Gastrocnemius medialis (tissue), 4 donors: ENCODE measurements around the gene BDKRB2. TPM values are rescaled to one million over a fixed set of nuclear protein-coding genes. Genes with fewer than 3 reads are reported as not detected.
"Not testable (repeated sequence)": the region's sequence is repeated elsewhere in the genome, so short reads cannot be mapped to it uniquely, and the experiment has no call there.

Source experiments
- ATAC-seq, 2 donors: fragments of 150-250 bp; one replicate each; pipeline ENCODE4 v1.9.1; 2016
- DNase-seq, 2 donors: peaks; one replicate each; pipeline ENCODE4 v3.0.0-alpha.2; 2019
- H3K27ac ChIP-seq, 4 donors: fragments of 200-600 bp; sonication (generic); 1 replicate in 1 of 4; 2 replicates in 3 of 4; pipeline ENCODE4 v1.5.1; 2016 to 2018; ENCODE audit warnings: mild to moderate bottlenecking in 2 of 4, moderate library complexity in 1 of 4
- H3K27me3 ChIP-seq, 3 donors: fragments of 200-600 bp; sonication (generic) in 2 of 3; 1 replicate in 1 of 3; 2 replicates in 2 of 3; pipeline versions ENCODE4 v1.5.1 to v1.6.0; 2016 to 2019; ENCODE audit warnings: mild to moderate bottlenecking in 1 of 3, moderate library complexity in 1 of 3
- H3K36me3 ChIP-seq, 2 donors: fragments of 200-600 bp; sonication (generic) in 1 of 2; one replicate each; pipeline ENCODE4 v1.5.1; 2017 to 2018
- H3K4me1 ChIP-seq, 2 donors: fragments of 200-600 bp; sonication (generic) in 1 of 2; one replicate each; pipeline ENCODE4 v1.5.1; 2016 to 2017; ENCODE audit warnings: mild to moderate bottlenecking in 2 of 2
- H3K4me3 ChIP-seq, 4 donors: fragments of 200-600 bp; sonication (generic) in 3 of 4; 1 replicate in 1 of 4; 2 replicates in 3 of 4; pipeline ENCODE4 v1.5.1; 2016 to 2019; ENCODE audit warnings: mild to moderate bottlenecking in 2 of 4
- H3K9me3 ChIP-seq, 3 donors: fragments of 200-600 bp; sonication (generic) in 2 of 3; 1 replicate in 1 of 3; 2 replicates in 2 of 3; pipeline ENCODE4 v1.5.1; 2016 to 2019
- POLR2A ChIP-seq, 2 donors: fragments of 450-650 bp; IDR thresholded peaks; one replicate each; pipeline ENCODE4 v1.6.1; 2017; ENCODE audit warnings: antibody characterized with exemption in 2 of 2, mild to moderate bottlenecking in 2 of 2, moderate library complexity in 2 of 2
- in situ Hi-C, 4 donors: fragments of 200-750 bp; cut with MboI; loops; one replicate each; pipeline versions ENCODE4 v1.15.0 to v1.8.0; 2017; ENCODE audit warnings: low sequenced_read_pairs in 4 of 4
- intact Hi-C: fragments of 100-400 bp; cut with DNase I; formaldehyde crosslinking; loops from one replicate; pipeline ENCODE4 v1.15.1; 2023; ENCODE audit warnings: low total_unique reads
- total RNA-seq, 4 donors: library from RNA; depleted of rRNA; stranded (reverse); fragments of >200 nt; gene quantifications; one replicate each; pipeline versions ENCODE4 v1.1.0 to v1.2.3, GENCODE V29; 2016
- TF ChIP-seq, protein P1 (sequence below), 5 experiments: fragments of 450-650 bp in 3 of 5; fragments of 200-600 bp in 2 of 5; sonication (generic) in 2 of 5; IDR thresholded peaks in 4 of 5; conservative IDR thresholded peaks in 1 of 5; 1 replicate in 4 of 5; 2 replicates in 1 of 5; pipeline ENCODE4 v1.5.1; 2016 to 2019; ENCODE audit warnings: antibody characterized with exemption in 5 of 5, mild to moderate bottlenecking in 3 of 5, moderate library complexity in 3 of 5

Gene BDKRB2
- total RNA-seq, 4 donors from 2014 or later: 0.10 to 1.3 (median 0.89) TPM

DNA sequence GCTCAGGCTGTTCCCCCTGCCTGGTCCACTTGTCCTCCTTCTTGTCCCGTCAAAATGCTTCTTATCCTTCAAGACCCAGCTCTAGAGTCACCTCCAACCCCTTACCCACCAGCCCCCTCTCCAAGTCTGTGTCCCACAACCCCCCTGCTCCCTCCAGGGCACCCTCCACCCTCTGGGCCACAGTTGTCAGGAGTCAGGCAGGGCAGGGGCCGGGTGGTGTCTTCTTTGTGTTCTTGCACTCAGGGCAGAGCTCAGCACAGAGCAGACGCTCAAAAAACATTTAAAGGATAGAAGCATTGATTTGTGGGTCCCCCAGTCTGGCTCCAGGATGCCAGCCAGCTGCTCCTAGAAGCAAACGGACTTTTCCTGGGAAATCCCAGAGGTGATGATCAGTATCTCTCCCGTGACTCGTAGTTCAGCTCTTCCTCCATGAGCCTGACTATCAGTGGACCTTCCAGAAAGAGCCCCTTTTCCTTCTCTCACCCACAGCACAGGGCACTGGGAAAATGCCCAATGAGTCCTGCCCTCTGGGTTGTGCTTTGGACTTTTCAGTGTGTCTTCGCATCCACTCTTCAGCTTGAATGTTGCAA lies 34.1 kb downstream of the BDKRB2 start:
- no peaks in the 10 kb centered on the region for H3K36me3 ChIP-seq
- H3K9me3 ChIP-seq: no peaks in the 10 kb centered on the region
- H3K27ac ChIP-seq: no peak overlapping the region
- H3K4me3 ChIP-seq: no peak overlapping the region
- DNase-seq: no peak
- no peak for TF ChIP-seq POLR2A (IDR thresholded peaks at IDR 0.05)
- TF ChIP-seq, protein P1, sequence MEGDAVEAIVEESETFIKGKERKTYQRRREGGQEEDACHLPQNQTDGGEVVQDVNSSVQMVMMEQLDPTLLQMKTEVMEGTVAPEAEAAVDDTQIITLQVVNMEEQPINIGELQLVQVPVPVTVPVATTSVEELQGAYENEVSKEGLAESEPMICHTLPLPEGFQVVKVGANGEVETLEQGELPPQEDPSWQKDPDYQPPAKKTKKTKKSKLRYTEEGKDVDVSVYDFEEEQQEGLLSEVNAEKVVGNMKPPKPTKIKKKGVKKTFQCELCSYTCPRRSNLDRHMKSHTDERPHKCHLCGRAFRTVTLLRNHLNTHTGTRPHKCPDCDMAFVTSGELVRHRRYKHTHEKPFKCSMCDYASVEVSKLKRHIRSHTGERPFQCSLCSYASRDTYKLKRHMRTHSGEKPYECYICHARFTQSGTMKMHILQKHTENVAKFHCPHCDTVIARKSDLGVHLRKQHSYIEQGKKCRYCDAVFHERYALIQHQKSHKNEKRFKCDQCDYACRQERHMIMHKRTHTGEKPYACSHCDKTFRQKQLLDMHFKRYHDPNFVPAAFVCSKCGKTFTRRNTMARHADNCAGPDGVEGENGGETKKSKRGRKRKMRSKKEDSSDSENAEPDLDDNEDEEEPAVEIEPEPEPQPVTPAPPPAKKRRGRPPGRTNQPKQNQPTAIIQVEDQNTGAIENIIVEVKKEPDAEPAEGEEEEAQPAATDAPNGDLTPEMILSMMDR (IDR thresholded peaks at IDR 0.05 in 4 of 5, conservative IDR thresholded peaks at IDR 0.05 in 1 of 5): no peak
- in situ Hi-C loops (no loop called here), intact Hi-C loops (no loop called here)
- no peaks in the 10 kb centered on the region for H3K27me3 ChIP-seq
- no peak for ATAC-seq
- H3K4me1 ChIP-seq: no peaks in the 10 kb centered on the region

DNA sequence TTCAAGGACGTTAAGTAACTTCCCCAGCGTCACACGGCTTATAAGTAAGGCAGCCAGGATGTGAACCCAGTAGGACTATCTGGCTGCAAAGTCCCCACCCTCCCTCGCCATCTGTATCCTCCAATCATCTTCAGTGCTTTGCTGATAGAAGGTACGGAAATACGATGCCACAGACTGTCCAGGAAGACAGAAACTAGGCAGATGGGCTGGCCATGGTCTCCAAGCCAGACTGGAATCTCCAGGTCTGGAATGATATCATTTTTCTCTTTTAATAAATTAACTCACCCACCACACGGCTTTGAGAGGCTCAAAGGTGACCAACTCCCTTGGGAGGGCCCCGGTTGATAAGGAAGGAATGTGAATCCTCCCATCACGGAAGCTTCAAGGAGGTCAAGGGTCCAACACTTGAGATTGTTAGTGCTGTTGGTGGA lies 35.1 kb downstream of the BDKRB2 start:
- H3K9me3 ChIP-seq: no peaks in the 10 kb centered on the region
- no peak overlapping the region for H3K4me3 ChIP-seq
- no peak overlapping the region for H3K27ac ChIP-seq
- no peaks in the 10 kb centered on the region for H3K27me3 ChIP-seq
- in situ Hi-C loops: no loop called here
- H3K4me1 ChIP-seq: no peaks in the 10 kb centered on the region
- DNase-seq (no peak), ATAC-seq (no peak)
- H3K36me3 ChIP-seq: no peaks in the 10 kb centered on the region
- TF ChIP-seq, protein P1 (IDR thresholded peaks at IDR 0.05 in 4 of 5, conservative IDR thresholded peaks at IDR 0.05 in 1 of 5): no peak
- intact Hi-C loops: no loop called here

DNA sequence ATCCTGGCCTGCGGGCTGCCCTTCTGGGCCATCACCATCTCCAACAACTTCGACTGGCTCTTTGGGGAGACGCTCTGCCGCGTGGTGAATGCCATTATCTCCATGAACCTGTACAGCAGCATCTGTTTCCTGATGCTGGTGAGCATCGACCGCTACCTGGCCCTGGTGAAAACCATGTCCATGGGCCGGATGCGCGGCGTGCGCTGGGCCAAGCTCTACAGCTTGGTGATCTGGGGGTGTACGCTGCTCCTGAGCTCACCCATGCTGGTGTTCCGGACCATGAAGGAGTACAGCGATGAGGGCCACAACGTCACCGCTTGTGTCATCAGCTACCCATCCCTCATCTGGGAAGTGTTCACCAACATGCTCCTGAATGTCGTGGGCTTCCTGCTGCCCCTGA lies 36.0 kb downstream of the BDKRB2 start:
- no peak for ATAC-seq
- no peaks in the 10 kb centered on the region for H3K27me3 ChIP-seq
- intact Hi-C loops (no loop called here), in situ Hi-C loops (no loop called here)
- H3K36me3 ChIP-seq: no peaks in the 10 kb centered on the region
- no peaks in the 10 kb centered on the region for H3K9me3 ChIP-seq
- H3K27ac ChIP-seq: no peak overlapping the region
- H3K4me3 ChIP-seq: no peak overlapping the region
- H3K4me1 ChIP-seq: no peaks in the 10 kb centered on the region
- no peak for DNase-seq
- no peak for TF ChIP-seq POLR2A (IDR thresholded peaks at IDR 0.05)
- TF ChIP-seq, protein P1 (IDR thresholded peaks at IDR 0.05 in 4 of 5, conservative IDR thresholded peaks at IDR 0.05 in 1 of 5): no peak

DNA sequence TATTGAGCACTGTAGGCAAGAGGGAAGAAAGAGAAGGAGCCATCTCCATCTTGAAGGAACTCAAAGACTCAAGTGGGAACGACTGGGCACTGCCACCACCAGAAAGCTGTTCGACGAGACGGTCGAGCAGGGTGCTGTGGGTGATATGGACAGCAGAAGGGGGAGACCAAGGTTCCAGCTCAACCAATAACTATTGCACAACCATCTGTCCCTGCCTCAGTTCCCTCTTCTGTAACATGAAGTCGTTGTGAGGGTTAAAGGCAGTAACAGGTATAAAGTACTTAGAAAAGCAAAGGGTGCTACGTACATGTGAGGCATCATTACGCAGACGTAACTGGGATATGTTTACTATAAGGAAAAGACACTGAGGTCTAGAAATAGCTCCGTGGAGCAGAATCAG lies 37.5 kb downstream of the BDKRB2 start:
- no peak for TF ChIP-seq POLR2A (IDR thresholded peaks at IDR 0.05)
- TF ChIP-seq, protein P1 (IDR thresholded peaks at IDR 0.05 in 4 of 5, conservative IDR thresholded peaks at IDR 0.05 in 1 of 5): no peak
- Histone ChIP-seq H3K4me1 (no peaks in the 10 kb centered on the region), H3K27ac (no peak overlapping the region), H3K9me3 (no peaks in the 10 kb centered on the region), H3K27me3 (no peaks in the 10 kb centered on the region), H3K36me3 (no peaks in the 10 kb centered on the region), H3K4me3 (no peak overlapping the region)
- DNase-seq: no peak
- no peak for ATAC-seq
- intact Hi-C loops (no loop called here), in situ Hi-C loops (no loop called here)

DNA sequence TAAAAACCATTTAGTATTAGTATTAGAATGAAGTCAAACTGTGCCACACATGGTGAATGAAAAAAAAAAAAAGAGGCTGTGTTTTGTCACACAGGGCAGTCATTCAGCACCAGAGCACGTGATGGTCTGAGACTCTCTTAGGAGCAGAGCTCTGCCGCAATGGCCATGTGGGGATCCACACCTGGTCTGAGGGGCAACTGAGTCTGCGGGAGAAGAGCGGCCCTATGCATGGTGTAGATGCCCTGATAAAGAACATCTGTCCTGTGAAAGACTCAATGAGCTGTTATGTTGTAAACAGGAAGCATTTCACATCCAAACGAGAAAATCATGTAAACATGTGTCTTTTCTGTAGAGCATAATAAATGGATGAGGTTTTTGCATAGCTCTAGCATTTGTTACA lies 39.1 kb downstream of the BDKRB2 start:
- Histone ChIP-seq H3K27me3 (no peaks in the 10 kb centered on the region), H3K9me3 (no peaks in the 10 kb centered on the region), H3K4me3 (no peak overlapping the region), H3K27ac (no peak overlapping the region), H3K4me1 (no peaks in the 10 kb centered on the region), H3K36me3 (no peaks in the 10 kb centered on the region)
- TF ChIP-seq POLR2A (IDR thresholded peaks at IDR 0.05): no peak
- TF ChIP-seq, protein P1 (IDR thresholded peaks at IDR 0.05 in 4 of 5, conservative IDR thresholded peaks at IDR 0.05 in 1 of 5): no peak
- DNase-seq (no peak), ATAC-seq (no peak)
- in situ Hi-C loops: no loop called here
- intact Hi-C loops: no loop called here

DNA sequence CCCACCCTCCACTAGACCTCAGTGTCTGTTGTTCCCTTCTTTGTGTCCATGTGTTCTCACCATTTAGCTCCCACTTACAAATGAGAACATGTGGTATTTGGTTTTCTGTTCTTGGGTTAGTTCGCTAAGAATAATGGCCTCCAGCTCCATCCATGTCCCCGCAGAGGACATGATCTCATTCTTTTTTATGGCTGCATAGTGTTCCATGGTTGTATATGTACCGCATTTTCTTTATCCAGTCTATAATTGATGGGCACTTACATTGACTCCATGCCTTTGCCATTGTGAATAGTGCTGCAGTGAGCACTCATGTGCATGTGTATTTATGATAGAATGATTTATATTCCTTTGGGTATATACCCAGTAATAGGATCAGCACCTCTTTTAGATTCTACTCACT lies 40.4 kb downstream of the BDKRB2 start:
- intact Hi-C loops, ATAC-seq, in situ Hi-C loops, DNase-seq, H3K4me1 ChIP-seq, H3K4me3 ChIP-seq, H3K9me3 ChIP-seq, H3K36me3 ChIP-seq, H3K27ac ChIP-seq, H3K27me3 ChIP-seq: not testable (repeated sequence)
